Keratinocyte (primary cell): ENCODE results near the gene EHMT1. TPM values are rescaled to one million over a fixed set of nuclear protein-coding genes. Genes with fewer than 3 reads are reported as not detected.

Source experiments
- DNase-seq: peaks from one replicate; pipeline ENCODE4 v3.0.0-alpha.2; 2011; ENCODE audit warnings: low read depth, missing footprints, low spot score
- FAIRE-seq: peaks from 2 replicates; lab custom pipeline; 2011; peaks lifted over from hg19 to GRCh38; lab: Jason Lieb, UNC
- H2AFZ ChIP-seq: 2 replicates; pipeline ENCODE4 v1.6.0; 2012; ENCODE audit warnings: low read length, control low read depth, inconsistent platforms; ENCODE audit not compliant: control insufficient read depth
- H3K27ac ChIP-seq: 2 replicates; pipeline ENCODE4 v1.5.1; 2011; ENCODE audit warnings: low read length; ENCODE audit not compliant: control insufficient read depth, insufficient read depth
- H3K27me3 ChIP-seq: 3 replicates; pipeline ENCODE4 v1.6.0; 2011; ENCODE audit warnings: low read length; ENCODE audit not compliant: control insufficient read depth, insufficient read depth; ENCODE audit errors: extremely low read depth
- H3K36me3 ChIP-seq, 2 experiments: 2 replicates in 1 of 2; 3 replicates in 1 of 2; pipeline ENCODE4 v1.5.1; 2011; ENCODE audit warnings: low read length in 2 of 2, mild to moderate bottlenecking in 1 of 2; ENCODE audit not compliant: control insufficient read depth in 2 of 2, insufficient read depth in 2 of 2; ENCODE audit errors: extremely low read depth in 1 of 2
- H3K4me1 ChIP-seq: 3 replicates; pipeline ENCODE4 v1.5.1; 2011; ENCODE audit warnings: low read length; ENCODE audit not compliant: control insufficient read depth, insufficient read depth; ENCODE audit errors: extremely low read depth
- H3K4me2 ChIP-seq: 3 replicates; pipeline ENCODE4 v1.6.0; 2011; ENCODE audit warnings: low read depth, low read length; ENCODE audit not compliant: control insufficient read depth, insufficient read depth; ENCODE audit errors: extremely low read depth
- H3K4me3 ChIP-seq, 3 experiments: fragments of 200-600 bp in 1 of 3; sonication (generic) in 1 of 3; 2 replicates in 2 of 3; 3 replicates in 1 of 3; pipeline ENCODE4 v1.5.1; 2011 to 2016; ENCODE audit warnings: low read length in 3 of 3, mild to moderate bottlenecking in 3 of 3, control low read depth in 2 of 3, inconsistent platforms in 1 of 3, low read depth in 1 of 3, mixed read lengths in 1 of 3, mixed run types in 1 of 3, moderate library complexity in 1 of 3; ENCODE audit not compliant: control insufficient read depth in 2 of 3, insufficient read depth in 2 of 3; ENCODE audit errors: extremely low read depth in 1 of 3
- H3K79me2 ChIP-seq: 2 replicates; pipeline ENCODE4 v1.6.0; 2012; ENCODE audit warnings: low read length; ENCODE audit not compliant: control insufficient read depth, insufficient read depth
- H3K9ac ChIP-seq: 3 replicates; pipeline ENCODE4 v1.6.0; 2011; ENCODE audit warnings: low read length; ENCODE audit not compliant: control insufficient read depth, insufficient read depth; ENCODE audit errors: extremely low read depth
- H3K9me1 ChIP-seq: 3 replicates; pipeline ENCODE4 v1.6.0; 2011; ENCODE audit warnings: low read length; ENCODE audit not compliant: control insufficient read depth, insufficient read depth; ENCODE audit errors: extremely low read depth
- H3K9me3 ChIP-seq: 2 replicates; pipeline ENCODE4 v1.5.1; 2012; ENCODE audit warnings: low read depth, low read length; ENCODE audit not compliant: control insufficient read depth
- H4K20me1 ChIP-seq: 3 replicates; pipeline ENCODE4 v1.6.0; 2011; ENCODE audit warnings: low read length; ENCODE audit not compliant: control insufficient read depth, insufficient read depth; ENCODE audit errors: extremely low read depth
- EZH2 ChIP-seq: IDR thresholded peaks from one replicate; pipeline ENCODE4 v1.6.1; 2012; ENCODE audit warnings: inconsistent platforms, mild to moderate bottlenecking, low read length, moderate library complexity
- dilution Hi-C: fragments of 300-500 bp; cut with MboI; formaldehyde crosslinking; loops from one replicate; pipeline ENCODE4 v1.7.0; 2020; ENCODE audit warnings: low sequenced_read_pairs; ENCODE audit not compliant: extremely low pct_ligation_motif_present
- polyA plus RNA-seq, 5 experiments: library from polyadenylated mRNA; depleted of rRNA in 3 of 5; stranded (reverse) in 3 of 5; stranded (forward) in 1 of 5; unstranded in 1 of 5; fragments of >200 nt; gene quantifications; 1 replicate in 1 of 5; 2 replicates in 3 of 5; 3 replicates in 1 of 5; pipeline versions ENCODE4 v1.2.1 to v1.2.3, GENCODE V29; 2011 to 2012; ENCODE audit warnings: missing spikeins in 2 of 5, low read depth in 1 of 5, low replicate concordance in 1 of 5
- TF ChIP-seq, protein P1 (sequence below), 3 experiments: IDR thresholded peaks in 1 of 3; conservative IDR thresholded peaks in 1 of 3; optimal IDR thresholded peaks in 1 of 3; 2 replicates in 2 of 3; 3 replicates in 1 of 3; pipeline versions ENCODE3 to v1.5.1; 2011; ENCODE audit warnings: low read length in 3 of 3, mild to moderate bottlenecking in 3 of 3, moderate library complexity in 2 of 3, control low read depth in 1 of 3, inconsistent platforms in 1 of 3; ENCODE audit not compliant: insufficient read depth in 2 of 3; ENCODE audit errors: extremely low read depth in 1 of 3

EHMT1 gene
- polyA plus RNA-seq, 1 donor (not counting 4 experiments of a cell fraction or from before 2014, with no cell fraction given), result 25.9 TPM

DNA sequence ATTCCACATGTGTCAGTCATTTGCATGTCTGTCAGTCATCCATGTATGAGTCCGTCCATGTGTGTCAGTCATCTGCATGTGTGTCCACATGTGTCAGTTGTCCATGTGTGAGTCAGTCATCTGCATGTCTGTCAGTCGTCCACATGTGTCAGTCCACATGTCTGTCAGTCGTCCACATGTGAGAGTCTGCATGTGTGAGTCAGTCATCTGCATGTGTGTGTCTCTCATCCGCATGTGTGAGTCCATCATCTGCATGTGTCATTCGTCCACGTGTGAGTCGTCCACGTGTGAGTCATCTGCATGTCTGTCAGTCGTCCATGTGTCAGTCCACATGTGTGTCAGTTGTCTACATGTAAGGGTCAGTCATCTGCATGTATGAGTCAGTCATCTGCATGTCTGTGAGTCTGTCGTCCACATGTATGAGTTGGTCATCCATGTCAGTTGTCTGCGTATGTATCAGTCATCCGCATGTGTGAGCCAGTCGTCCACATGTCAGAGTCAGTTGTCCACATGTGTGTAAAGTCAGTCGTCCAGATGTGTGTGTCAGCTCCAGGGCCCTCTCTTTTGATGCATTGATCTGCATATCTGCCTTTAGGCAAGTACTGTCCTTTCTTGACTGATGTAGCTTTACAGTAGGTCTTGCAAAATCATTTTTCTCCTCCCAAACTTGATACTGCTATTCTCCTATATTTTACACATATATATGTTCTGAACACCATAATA lies 186.3 kb downstream of the EHMT1 start:
- H3K36me3 ChIP-seq, result peaks cover 13 to 19% of the 10 kb centered on the region in 2 experiments
- H3K9me3 ChIP-seq, result no peaks in the 10 kb centered on the region
- no peaks in the 10 kb centered on the region for H3K4me1 ChIP-seq
- no peaks in the 10 kb centered on the region for H3K79me2 ChIP-seq
- H3K4me2 ChIP-seq, result no peak overlapping the region
- peak; percentile 20 for FAIRE-seq
- no peak overlapping the region for H3K4me3 ChIP-seq
- H4K20me1 ChIP-seq, result no peaks in the 10 kb centered on the region
- DNase-seq, result peak; percentile 48
- no peaks in the 10 kb centered on the region for H3K27me3 ChIP-seq
- dilution Hi-C loops, result no loop called here
- no peaks in the 10 kb centered on the region for H3K9me1 ChIP-seq
- TF ChIP-seq, protein P1, sequence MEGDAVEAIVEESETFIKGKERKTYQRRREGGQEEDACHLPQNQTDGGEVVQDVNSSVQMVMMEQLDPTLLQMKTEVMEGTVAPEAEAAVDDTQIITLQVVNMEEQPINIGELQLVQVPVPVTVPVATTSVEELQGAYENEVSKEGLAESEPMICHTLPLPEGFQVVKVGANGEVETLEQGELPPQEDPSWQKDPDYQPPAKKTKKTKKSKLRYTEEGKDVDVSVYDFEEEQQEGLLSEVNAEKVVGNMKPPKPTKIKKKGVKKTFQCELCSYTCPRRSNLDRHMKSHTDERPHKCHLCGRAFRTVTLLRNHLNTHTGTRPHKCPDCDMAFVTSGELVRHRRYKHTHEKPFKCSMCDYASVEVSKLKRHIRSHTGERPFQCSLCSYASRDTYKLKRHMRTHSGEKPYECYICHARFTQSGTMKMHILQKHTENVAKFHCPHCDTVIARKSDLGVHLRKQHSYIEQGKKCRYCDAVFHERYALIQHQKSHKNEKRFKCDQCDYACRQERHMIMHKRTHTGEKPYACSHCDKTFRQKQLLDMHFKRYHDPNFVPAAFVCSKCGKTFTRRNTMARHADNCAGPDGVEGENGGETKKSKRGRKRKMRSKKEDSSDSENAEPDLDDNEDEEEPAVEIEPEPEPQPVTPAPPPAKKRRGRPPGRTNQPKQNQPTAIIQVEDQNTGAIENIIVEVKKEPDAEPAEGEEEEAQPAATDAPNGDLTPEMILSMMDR (optimal IDR thresholded peaks at IDR 0.05 in 1 of 3, IDR thresholded peaks at IDR 0.05 in 1 of 3, conservative IDR thresholded peaks at IDR 0.05 in 1 of 3; ENCODE audit: extremely low read depth in 1 of 3, insufficient read depth in 2 of 3, low read length in 3 of 3), result no peak
- no peak overlapping the region for H3K27ac ChIP-seq
- H3K9ac ChIP-seq, result no peak overlapping the region
- no peak overlapping the region for H2AFZ ChIP-seq

DNA sequence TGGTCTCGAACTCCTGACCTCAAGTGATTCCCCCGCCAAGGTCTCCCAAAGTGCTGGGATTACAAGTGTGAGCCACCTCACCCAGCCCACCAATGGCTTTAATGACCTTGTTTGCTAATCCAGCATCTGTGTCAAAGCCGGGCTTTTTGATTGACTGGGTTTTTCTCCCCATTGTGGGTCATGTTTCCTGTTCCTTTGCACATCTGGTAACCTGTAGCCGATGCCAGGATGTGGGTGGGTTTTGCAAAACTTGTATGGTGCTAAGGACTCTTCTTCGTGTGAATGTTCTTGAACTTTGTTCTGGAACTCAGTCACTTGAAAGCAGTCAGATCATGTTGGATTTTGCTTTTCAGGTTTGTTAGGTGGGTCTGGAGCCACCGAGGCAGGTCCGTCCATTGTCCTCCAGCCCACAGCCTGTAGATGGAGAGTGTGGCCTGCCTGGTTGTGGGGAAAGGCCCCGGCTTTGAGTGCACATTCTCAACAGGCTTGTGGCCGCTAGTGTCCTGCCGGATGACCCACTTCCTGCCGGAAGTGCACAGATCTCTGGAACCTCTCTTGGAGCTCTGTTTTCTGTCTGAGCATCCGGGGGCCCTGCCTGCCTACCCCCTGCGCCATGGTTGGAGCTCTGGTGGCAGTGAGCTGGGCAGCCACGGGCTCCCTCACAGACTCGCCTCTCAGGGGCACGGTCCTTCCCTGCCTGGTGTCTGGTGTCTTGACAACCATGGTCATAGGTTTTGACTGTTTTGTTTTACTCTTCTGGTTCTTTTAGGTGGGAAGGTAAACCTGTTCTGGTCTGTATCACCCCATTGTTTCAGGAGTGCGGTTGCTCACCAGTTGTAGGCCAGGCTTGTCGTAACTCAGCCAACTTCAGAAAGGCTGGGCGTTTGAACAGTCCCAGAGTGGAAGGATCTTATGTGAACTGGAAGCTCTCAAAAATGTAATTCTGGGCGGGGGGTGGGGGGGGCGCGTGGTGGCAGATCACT lies 189.2 kb downstream of the EHMT1 start:
- FAIRE-seq (no peak), DNase-seq (no peak)
- no peaks in the 10 kb centered on the region for H3K79me2 ChIP-seq
- no peaks in the 10 kb centered on the region for H3K27me3 ChIP-seq
- H3K9ac ChIP-seq, result no peak overlapping the region
- dilution Hi-C loops, result no loop called here
- no peaks in the 10 kb centered on the region for H4K20me1 ChIP-seq
- no peak overlapping the region for H3K27ac ChIP-seq
- no peak overlapping the region for H2AFZ ChIP-seq
- H3K4me1 ChIP-seq, result no peaks in the 10 kb centered on the region
- H3K4me2 ChIP-seq, result no peak overlapping the region
- H3K36me3 ChIP-seq, result peaks cover 4 to 9% of the 10 kb centered on the region in 2 experiments
- H3K9me1 ChIP-seq, result no peaks in the 10 kb centered on the region
- TF ChIP-seq EZH2, result no peak
- TF ChIP-seq, protein P1 (optimal IDR thresholded peaks at IDR 0.05 in 1 of 3, IDR thresholded peaks at IDR 0.05 in 1 of 3, conservative IDR thresholded peaks at IDR 0.05 in 1 of 3; ENCODE audit: extremely low read depth in 1 of 3, insufficient read depth in 2 of 3, low read length in 3 of 3), result no peak
- H3K9me3 ChIP-seq, result no peaks in the 10 kb centered on the region
- H3K4me3 ChIP-seq, result no peak overlapping the region
